HFFc6 (cell line): ENCODE measurements around the gene DPEP1. TPM values are rescaled to one million over a fixed set of nuclear protein-coding genes. Genes with fewer than 3 reads are reported as not detected.

Experiments
- DNase-seq: peaks from one replicate; pipeline ENCODE4 v3.0.0-alpha.2; 2018
- H3K27ac Mint-ChIP-seq: 2 replicates; pipeline ENCODE4 v1.8.0; 2020; ENCODE audit warnings: mild to moderate bottlenecking, mixed read lengths
- H3K27me3 Mint-ChIP-seq: 2 replicates; pipeline ENCODE4 v1.8.0; 2021; ENCODE audit warnings: mild to moderate bottlenecking, moderate library complexity, mixed read lengths; ENCODE audit not compliant: insufficient read depth
- H3K36me3 Mint-ChIP-seq: 2 replicates; pipeline ENCODE4 v1.8.0; 2021; ENCODE audit warnings: low read depth, mixed read lengths
- H3K4me1 Mint-ChIP-seq: 2 replicates; pipeline ENCODE4 v1.8.0; 2020; ENCODE audit warnings: low read depth, mixed read lengths
- H3K4me3 Mint-ChIP-seq: 2 replicates; pipeline ENCODE4 v1.8.0; 2020; ENCODE audit warnings: mild to moderate bottlenecking, moderate library complexity, mixed read lengths
- H3K9me3 Mint-ChIP-seq: 2 replicates; pipeline ENCODE4 v1.8.0; 2020; ENCODE audit warnings: mild to moderate bottlenecking, mixed read lengths
- total RNA-seq, 6 experiments: library from RNA; stranded (reverse); fragmentation: NEBNext Ultra II Directional; extraction: Animal tissue kit (Norgen Biotek cat#: 25700); gene quantifications; 2 replicates in 1 of 6; 3 replicates in 5 of 6; pipeline ENCODE4 v1.2.3, GENCODE V29; 2021
- TF ChIP-seq, protein P1 (sequence below): fragments of 200-600 bp; sonication (generic); IDR thresholded peaks from 2 replicates; pipeline ENCODE4 v1.5.0; 2021; ENCODE audit warnings: antibody characterized with exemption, mild to moderate bottlenecking

DPEP1 gene
- total RNA-seq, 6 experiments from 2014 or later = not detected

DNA sequence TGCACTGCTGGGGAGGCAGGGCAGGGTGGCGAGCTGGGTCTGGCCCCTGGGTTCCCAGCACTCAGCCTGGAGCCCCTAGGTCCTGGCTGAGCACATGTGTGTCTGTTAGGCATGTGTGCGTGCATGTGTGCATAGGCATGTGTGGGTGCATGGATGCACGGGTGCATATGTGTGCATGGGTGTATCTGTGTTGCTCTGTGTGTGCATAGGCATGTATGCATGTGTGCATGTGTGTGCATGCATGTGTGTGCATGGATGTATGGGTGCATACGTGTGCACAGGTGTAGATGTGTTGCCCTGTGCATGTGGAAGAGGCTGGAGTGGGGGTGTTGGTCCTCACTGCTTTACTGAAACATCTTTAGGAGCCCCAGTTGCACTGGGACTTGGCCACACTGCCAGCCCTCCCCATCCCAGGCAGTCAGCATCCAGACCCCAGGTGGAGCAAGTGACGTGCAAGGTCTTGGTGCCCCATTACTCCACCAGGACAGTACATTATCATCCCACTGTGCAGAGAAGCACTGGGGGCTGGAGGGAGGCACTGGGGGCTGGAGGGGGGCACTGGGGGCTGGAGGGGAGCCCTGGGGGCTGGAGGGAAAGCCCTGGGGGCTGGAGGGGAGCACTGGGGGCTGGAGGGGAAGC is 10.4 kb upstream of the DPEP1 start:
- Mint-ChIP-seq H3K4me1 (peaks cover 20% of the 10 kb centered on the region), H3K9me3 (no peaks in the 10 kb centered on the region), H3K27me3 (peaks cover 2% of the 10 kb centered on the region; the same call in 1 of the 2 replicates), H3K27ac (peak overlapping the region; percentile 82), H3K4me3 (peak overlapping the region; percentile 76), H3K36me3 (no peaks in the 10 kb centered on the region)
- no peak for DNase-seq
- TF ChIP-seq, protein P1, sequence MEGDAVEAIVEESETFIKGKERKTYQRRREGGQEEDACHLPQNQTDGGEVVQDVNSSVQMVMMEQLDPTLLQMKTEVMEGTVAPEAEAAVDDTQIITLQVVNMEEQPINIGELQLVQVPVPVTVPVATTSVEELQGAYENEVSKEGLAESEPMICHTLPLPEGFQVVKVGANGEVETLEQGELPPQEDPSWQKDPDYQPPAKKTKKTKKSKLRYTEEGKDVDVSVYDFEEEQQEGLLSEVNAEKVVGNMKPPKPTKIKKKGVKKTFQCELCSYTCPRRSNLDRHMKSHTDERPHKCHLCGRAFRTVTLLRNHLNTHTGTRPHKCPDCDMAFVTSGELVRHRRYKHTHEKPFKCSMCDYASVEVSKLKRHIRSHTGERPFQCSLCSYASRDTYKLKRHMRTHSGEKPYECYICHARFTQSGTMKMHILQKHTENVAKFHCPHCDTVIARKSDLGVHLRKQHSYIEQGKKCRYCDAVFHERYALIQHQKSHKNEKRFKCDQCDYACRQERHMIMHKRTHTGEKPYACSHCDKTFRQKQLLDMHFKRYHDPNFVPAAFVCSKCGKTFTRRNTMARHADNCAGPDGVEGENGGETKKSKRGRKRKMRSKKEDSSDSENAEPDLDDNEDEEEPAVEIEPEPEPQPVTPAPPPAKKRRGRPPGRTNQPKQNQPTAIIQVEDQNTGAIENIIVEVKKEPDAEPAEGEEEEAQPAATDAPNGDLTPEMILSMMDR = no peak

DNA sequence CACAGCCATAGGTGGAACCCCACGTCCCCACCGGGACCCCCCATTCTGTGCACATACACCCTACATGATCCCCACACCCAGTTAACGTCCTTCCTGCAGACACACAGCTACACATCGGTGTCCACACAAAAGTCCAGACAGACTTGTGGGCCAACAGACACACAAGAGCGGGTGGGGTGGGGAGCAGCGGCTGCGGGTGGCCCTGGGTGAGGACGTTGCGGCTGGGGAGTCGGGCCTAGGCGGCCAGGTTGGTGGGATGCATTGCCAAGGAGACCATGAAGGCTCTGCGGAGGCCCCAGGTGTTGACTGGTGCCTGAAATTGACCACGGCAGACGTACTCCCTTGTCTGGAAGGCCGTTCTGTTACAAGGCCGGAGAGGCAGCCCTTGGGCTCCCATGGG is 8.7 kb upstream of the DPEP1 start:
- H3K27ac Mint-ChIP-seq = no peak overlapping the region
- DNase-seq = no peak
- peaks cover 2% of the 10 kb centered on the region; the same call in 1 of the 2 replicates for H3K27me3 Mint-ChIP-seq
- H3K36me3 Mint-ChIP-seq = no peaks in the 10 kb centered on the region
- peaks cover 15% of the 10 kb centered on the region for H3K4me1 Mint-ChIP-seq
- no peaks in the 10 kb centered on the region for H3K9me3 Mint-ChIP-seq
- TF ChIP-seq, protein P1 = no peak
- no peak overlapping the region for H3K4me3 Mint-ChIP-seq

DNA sequence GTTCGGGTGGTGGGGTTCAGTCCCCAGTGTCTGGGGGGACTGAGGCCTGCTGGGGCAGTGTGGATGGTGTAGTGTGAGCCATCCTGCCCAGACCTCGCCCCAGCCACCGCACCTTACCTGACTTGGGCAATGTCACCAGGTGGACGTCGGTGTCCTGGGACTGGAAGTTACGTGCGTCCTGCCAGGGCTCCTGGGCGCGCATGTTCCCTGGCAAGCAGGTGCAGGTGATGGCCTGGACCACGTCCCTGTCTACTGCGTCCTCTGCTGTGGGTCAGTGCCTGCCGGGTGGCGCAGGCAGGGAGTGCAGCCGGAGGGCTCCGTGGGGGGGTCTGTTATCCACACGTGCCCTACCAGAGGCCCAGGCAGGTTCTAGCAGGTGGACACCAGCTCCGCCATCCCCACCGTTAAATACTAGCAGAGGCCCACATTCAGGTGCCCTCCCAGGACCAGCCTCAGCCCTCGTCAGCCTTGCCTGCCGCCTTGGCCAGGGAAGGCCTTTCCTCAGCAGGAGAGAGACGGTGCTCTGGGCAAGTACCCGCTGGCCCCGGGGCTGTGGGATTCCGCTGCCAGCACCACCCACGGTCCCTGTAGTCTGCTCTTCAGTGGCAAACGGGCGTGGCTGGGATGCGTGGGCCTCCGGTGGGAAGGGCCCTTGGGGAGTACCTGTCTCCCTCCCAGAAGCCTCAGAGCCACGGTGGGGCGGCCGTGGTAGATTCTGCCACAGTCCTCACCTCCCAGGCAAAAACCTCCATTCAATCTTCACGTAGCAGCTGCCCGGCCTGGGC is 8.1 kb upstream of the DPEP1 start:
- TF ChIP-seq, protein P1 = no peak
- H3K4me3 Mint-ChIP-seq = no peak overlapping the region
- peaks cover 15% of the 10 kb centered on the region for H3K4me1 Mint-ChIP-seq
- H3K9me3 Mint-ChIP-seq = no peaks in the 10 kb centered on the region
- DNase-seq = no peak
- peaks cover 2% of the 10 kb centered on the region; the same call in 1 of the 2 replicates for H3K27me3 Mint-ChIP-seq
- no peaks in the 10 kb centered on the region for H3K36me3 Mint-ChIP-seq
- H3K27ac Mint-ChIP-seq = no peak overlapping the region

DNA sequence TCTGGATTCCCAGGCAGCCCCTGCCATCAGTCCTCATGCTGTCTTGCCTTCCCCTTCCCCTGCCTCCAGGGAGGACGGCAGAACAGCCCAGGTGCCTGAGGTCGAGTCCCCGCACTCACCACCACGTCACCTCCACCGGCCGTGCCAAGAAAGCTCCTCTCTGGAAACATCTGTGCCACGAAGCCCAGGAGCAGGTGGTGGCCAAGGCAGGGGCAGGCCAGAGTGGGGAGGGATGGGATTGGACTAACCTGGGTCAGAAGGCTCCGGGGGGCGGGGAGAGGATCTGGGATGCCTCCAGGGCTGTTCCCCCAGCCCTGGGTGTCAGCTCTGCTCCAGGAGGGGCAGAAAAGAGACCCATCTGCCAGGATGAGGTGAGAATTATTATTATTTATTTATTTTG is 7.4 kb upstream of the DPEP1 start:
- peaks cover 2% of the 10 kb centered on the region; the same call in 1 of the 2 replicates for H3K27me3 Mint-ChIP-seq

GRCh38 chr16:89607453-89607852 is 6.0 kb upstream of the DPEP1 start:
- Mint-ChIP-seq H3K27ac (no peak overlapping the region), H3K9me3 (no peaks in the 10 kb centered on the region), H3K4me3 (no peak overlapping the region), H3K27me3 (peaks cover 6% of the 10 kb centered on the region; the same call in 1 of the 2 replicates), H3K4me1 (peaks cover 8% of the 10 kb centered on the region), H3K36me3 (no peaks in the 10 kb centered on the region)
- TF ChIP-seq, protein P1 = no peak
- no peak for DNase-seq

More for the DNA sequence above, 7.4 kb upstream of the DPEP1 start:
- Mint-ChIP-seq H3K4me3 (no peak overlapping the region), H3K4me1 (peaks cover 15% of the 10 kb centered on the region), H3K9me3 (no peaks in the 10 kb centered on the region), H3K36me3 (no peaks in the 10 kb centered on the region), H3K27ac (no peak overlapping the region)
- no peak for DNase-seq
- TF ChIP-seq, protein P1 = no peak
